Measurements from ENCODE around the gene DMKN.

DMKN gene, protein sequence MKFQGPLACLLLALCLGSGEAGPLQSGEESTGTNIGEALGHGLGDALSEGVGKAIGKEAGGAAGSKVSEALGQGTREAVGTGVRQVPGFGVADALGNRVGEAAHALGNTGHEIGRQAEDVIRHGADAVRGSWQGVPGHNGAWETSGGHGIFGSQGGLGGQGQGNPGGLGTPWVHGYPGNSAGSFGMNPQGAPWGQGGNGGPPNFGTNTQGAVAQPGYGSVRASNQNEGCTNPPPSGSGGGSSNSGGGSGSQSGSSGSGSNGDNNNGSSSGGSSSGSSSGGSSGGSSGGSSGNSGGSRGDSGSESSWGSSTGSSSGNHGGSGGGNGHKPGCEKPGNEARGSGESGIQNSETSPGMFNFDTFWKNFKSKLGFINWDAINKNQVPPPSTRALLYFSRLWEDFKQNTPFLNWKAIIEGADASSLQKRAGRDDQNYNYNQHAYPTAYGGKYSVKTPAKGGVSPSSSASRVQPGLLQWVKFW

DNA sequence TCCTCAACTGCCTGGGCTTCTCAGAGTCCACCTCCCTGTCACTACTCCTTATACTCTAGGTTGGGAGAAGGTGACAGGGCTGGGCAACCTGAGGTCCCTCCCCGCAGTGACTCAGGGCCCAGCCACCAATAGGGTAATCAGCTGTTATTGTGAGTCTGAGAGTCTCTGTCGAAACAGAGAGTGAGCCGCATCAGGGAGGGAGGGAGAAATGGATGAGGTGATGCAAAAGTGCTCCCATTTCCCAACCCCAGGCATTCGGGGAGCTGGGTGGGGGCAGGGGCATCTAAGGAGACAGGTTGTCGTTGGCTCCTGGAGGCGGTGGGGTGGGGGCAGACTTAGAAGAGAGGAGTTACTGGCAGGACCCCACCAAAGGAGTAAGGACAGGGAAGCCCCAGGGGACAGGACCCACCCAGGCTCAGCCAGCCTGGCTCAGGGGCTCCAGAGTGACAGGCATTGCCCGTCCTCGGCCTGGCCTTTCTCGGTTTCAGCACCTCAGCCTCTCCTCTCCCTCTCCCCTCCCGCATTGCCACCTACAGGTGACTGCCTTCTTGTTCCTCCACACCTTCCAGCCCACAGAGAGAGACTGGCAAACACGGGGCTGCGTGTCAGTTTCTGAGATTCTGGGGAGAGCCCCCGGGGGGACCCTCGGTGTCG, at the start of gene DMKN:
TSS of gene DMKN (minus strand) at position 22 of the 654 bp plus-strand sequence. CDS start 174 bp downstream, outside the sequence.
- H3K9me2 ChIP-seq (replicated peaks; ENCODE audit: control insufficient read depth, low read length): no peaks in the 10 kb centered on the region
- H3F3A ChIP-seq (ENCODE audit: control insufficient read depth, insufficient read depth): no peaks in the 10 kb centered on the region
- H3K9me3 ChIP-seq (ENCODE audit: control insufficient read depth, insufficient read depth, low read length): no peaks in the 10 kb centered on the region
- no peak within 1 kb of the TSS for H3K4me2 ChIP-seq (ENCODE audit: low read length)
- H4K20me1 ChIP-seq (ENCODE audit: control insufficient read depth, insufficient read depth, low read depth, low read length): no peaks in the 10 kb centered on the region
- peaks cover 3% of the 10 kb centered on the region; the same call in 1 of the 2 replicates for H3K79me2 ChIP-seq (ENCODE audit: control insufficient read depth, low read length)
- no peak within 1 kb of the TSS for H3K4me3 ChIP-seq (ENCODE audit: low read length)
- peaks cover 7% of the 10 kb centered on the region for H3K4me1 ChIP-seq (ENCODE audit: control insufficient read depth, low read length)
- H3K27ac ChIP-seq (ENCODE audit: low read depth, low read length): no peak within 1 kb of the TSS
- peaks cover 22% of the 10 kb centered on the region for H3K27me3 ChIP-seq (ENCODE audit: control insufficient read depth, low read length)
- no peak for TF ChIP-seq EZH2phosphoT487 (IDR thresholded peaks at IDR 0.05; ENCODE audit: borderline replicate concordance, low read length)
- TF ChIP-seq, protein P1, sequence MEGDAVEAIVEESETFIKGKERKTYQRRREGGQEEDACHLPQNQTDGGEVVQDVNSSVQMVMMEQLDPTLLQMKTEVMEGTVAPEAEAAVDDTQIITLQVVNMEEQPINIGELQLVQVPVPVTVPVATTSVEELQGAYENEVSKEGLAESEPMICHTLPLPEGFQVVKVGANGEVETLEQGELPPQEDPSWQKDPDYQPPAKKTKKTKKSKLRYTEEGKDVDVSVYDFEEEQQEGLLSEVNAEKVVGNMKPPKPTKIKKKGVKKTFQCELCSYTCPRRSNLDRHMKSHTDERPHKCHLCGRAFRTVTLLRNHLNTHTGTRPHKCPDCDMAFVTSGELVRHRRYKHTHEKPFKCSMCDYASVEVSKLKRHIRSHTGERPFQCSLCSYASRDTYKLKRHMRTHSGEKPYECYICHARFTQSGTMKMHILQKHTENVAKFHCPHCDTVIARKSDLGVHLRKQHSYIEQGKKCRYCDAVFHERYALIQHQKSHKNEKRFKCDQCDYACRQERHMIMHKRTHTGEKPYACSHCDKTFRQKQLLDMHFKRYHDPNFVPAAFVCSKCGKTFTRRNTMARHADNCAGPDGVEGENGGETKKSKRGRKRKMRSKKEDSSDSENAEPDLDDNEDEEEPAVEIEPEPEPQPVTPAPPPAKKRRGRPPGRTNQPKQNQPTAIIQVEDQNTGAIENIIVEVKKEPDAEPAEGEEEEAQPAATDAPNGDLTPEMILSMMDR (IDR thresholded peaks at IDR 0.05; ENCODE audit: low read depth, low read length, poor library complexity, severe bottlenecking): no peak
- H3K36me3 ChIP-seq (ENCODE audit: control insufficient read depth, low read length): no peaks in the 10 kb centered on the region

DNA sequence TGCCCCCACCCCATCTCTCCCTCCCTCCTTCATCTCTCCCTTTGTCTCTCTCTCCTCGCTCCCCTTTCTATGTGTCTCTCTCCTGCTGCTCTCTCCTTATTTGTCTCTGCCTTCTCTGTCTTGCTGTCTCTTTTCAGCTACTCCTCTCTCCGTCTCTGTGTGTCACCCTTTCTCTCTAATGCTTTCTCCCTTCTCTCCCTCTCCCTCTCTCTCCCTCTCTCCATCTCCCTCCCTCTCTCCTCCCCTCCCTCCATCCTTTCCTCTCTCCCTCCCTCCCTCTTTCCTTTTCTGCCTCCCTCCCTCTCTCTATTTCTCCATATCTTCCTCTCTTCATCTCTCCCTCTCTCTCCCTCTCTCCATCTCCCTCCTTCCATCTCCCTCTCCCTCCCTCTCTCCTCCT, 49.3 kb upstream of the DMKN start:
- H3K27me3 ChIP-seq (ENCODE audit: control insufficient read depth, low read length): peaks cover 19% of the 10 kb centered on the region
- H4K20me1 ChIP-seq (ENCODE audit: control insufficient read depth, insufficient read depth, low read depth, low read length): no peaks in the 10 kb centered on the region; the same call in 1 of the 2 replicates
- H3K4me2 ChIP-seq (ENCODE audit: low read length): no peak overlapping the region
- no peaks in the 10 kb centered on the region for H3F3A ChIP-seq (ENCODE audit: control insufficient read depth, insufficient read depth)
- no peaks in the 10 kb centered on the region for H3K9me2 ChIP-seq (replicated peaks; ENCODE audit: control insufficient read depth, low read length)
- H3K4me1 ChIP-seq (ENCODE audit: control insufficient read depth, low read length): peaks cover 11% of the 10 kb centered on the region
- no peaks in the 10 kb centered on the region for H3K9me3 ChIP-seq (ENCODE audit: control insufficient read depth, insufficient read depth, low read length)
- H3K36me3 ChIP-seq (ENCODE audit: control insufficient read depth, low read length): no peaks in the 10 kb centered on the region
- no peak for TF ChIP-seq EZH2phosphoT487 (IDR thresholded peaks at IDR 0.05; ENCODE audit: borderline replicate concordance, low read length)
- TF ChIP-seq, protein P1 (IDR thresholded peaks at IDR 0.05; ENCODE audit: low read depth, low read length, poor library complexity, severe bottlenecking): no peak
- no peaks in the 10 kb centered on the region for H3K79me2 ChIP-seq (ENCODE audit: control insufficient read depth, low read length)
- no peak overlapping the region for H3K27ac ChIP-seq (ENCODE audit: low read depth, low read length)
- no peak overlapping the region for H3K4me3 ChIP-seq (ENCODE audit: low read length)

- H3F3A ChIP-seq (ENCODE audit: control insufficient read depth, insufficient read depth): no peaks in the 10 kb centered on the region
- H3K4me1 ChIP-seq (ENCODE audit: control insufficient read depth, low read length): peaks cover 11% of the 10 kb centered on the region
- H3K36me3 ChIP-seq (ENCODE audit: control insufficient read depth, low read length): no peaks in the 10 kb centered on the region
- no peak for TF ChIP-seq EZH2phosphoT487 (IDR thresholded peaks at IDR 0.05; ENCODE audit: borderline replicate concordance, low read length)
- TF ChIP-seq, protein P1 (IDR thresholded peaks at IDR 0.05; ENCODE audit: low read depth, low read length, poor library complexity, severe bottlenecking): no peak
- H3K27me3 ChIP-seq (ENCODE audit: control insufficient read depth, low read length): peaks cover 19% of the 10 kb centered on the region
- H3K9me3 ChIP-seq (ENCODE audit: control insufficient read depth, insufficient read depth, low read length): no peaks in the 10 kb centered on the region
- H3K9me2 ChIP-seq (replicated peaks; ENCODE audit: control insufficient read depth, low read length): no peaks in the 10 kb centered on the region
- no peak overlapping the region for H3K4me3 ChIP-seq (ENCODE audit: low read length)
- no peaks in the 10 kb centered on the region for H3K79me2 ChIP-seq (ENCODE audit: control insufficient read depth, low read length)
- no peaks in the 10 kb centered on the region; the same call in 1 of the 2 replicates for H4K20me1 ChIP-seq (ENCODE audit: control insufficient read depth, insufficient read depth, low read depth, low read length)
- no peak overlapping the region for H3K4me2 ChIP-seq (ENCODE audit: low read length)
- H3K27ac ChIP-seq (ENCODE audit: low read depth, low read length): no peak overlapping the region
Observed at GRCh38 chr19:35562336-35562735, 48.9 kb upstream of the DMKN start.

Measured in DOHH2 (cell line).